Vagina (tissue), 2 donors: Measurements from ENCODE around the gene DROSHA. TPM values are rescaled to one million over a fixed set of nuclear protein-coding genes. Genes with fewer than 3 reads are reported as not detected.

Experiments
- DNase-seq, 2 donors: peaks; one replicate each; pipeline ENCODE4 v3.0.0-alpha.2; 2017; ENCODE audit errors: extremely low spot score in 2 of 2
- H3K27ac ChIP-seq: fragments of 200-600 bp; sonication (generic); one replicate; pipeline ENCODE4 v1.5.1; 2019
- H3K27me3 ChIP-seq: fragments of 200-600 bp; sonication (generic); one replicate; pipeline ENCODE4 v1.5.1; 2019
- H3K36me3 ChIP-seq, 2 donors: fragments of 200-600 bp; sonication (generic); one replicate each; pipeline ENCODE4 v1.5.1; 2017 to 2019
- H3K4me1 ChIP-seq: fragments of 200-600 bp; sonication (generic); one replicate; pipeline ENCODE4 v1.5.1; 2019
- H3K4me3 ChIP-seq, 2 donors: fragments of 200-600 bp; sonication (generic); 1 replicate in 1 of 2; 2 replicates in 1 of 2; pipeline ENCODE4 v1.5.1; 2016 to 2019
- H3K9me3 ChIP-seq: fragments of 200-600 bp; sonication (generic); one replicate; pipeline ENCODE4 v1.5.1; 2019
- CTCF ChIP-seq, 3 experiments: fragments of 450-650 bp in 2 of 3; fragments of 200-600 bp in 1 of 3; sonication (generic) in 1 of 3; IDR thresholded peaks; one replicate each; pipeline ENCODE4 v1.5.1; 2017 to 2019; ENCODE audit warnings: antibody characterized with exemption in 3 of 3, mild to moderate bottlenecking in 2 of 3, moderate library complexity in 2 of 3
- POLR2A ChIP-seq, 2 donors: fragments of 450-650 bp; IDR thresholded peaks; one replicate each; pipeline ENCODE4 v1.6.1; 2017; ENCODE audit warnings: antibody characterized with exemption in 2 of 2, mild to moderate bottlenecking in 2 of 2, moderate library complexity in 2 of 2
- POLR2AphosphoS5 ChIP-seq, 2 donors: sonication (generic); formaldehyde crosslinking; IDR thresholded peaks; one replicate each; pipeline ENCODE4 v1.9.0; 2017; ENCODE audit warnings: antibody characterized with exemption in 2 of 2, mild to moderate bottlenecking in 2 of 2, low read depth in 1 of 2; ENCODE audit not compliant: insufficient read depth in 1 of 2
- intact Hi-C: fragments of 100-400 bp; cut with DNase I; formaldehyde crosslinking; loops from one replicate; pipeline ENCODE4 v1.15.1; 2023
- total RNA-seq: library from RNA; depleted of rRNA; stranded (reverse); fragments of >200 nt; gene quantifications from one replicate; pipeline ENCODE4 v1.2.3, GENCODE V29; 2016

DROSHA gene
- total RNA-seq, 1 donor from 2014 or later = 50.1 TPM

- Histone ChIP-seq H3K36me3 (no peaks in the 10 kb centered on the region), H3K4me3 (no peak overlapping the region), H3K27ac (no peak overlapping the region), H3K9me3 (no peaks in the 10 kb centered on the region), H3K4me1 (no peaks in the 10 kb centered on the region), H3K27me3 (no peaks in the 10 kb centered on the region)
- no peak for DNase-seq
- intact Hi-C loops = no loop called here
- no peak for TF ChIP-seq POLR2A (IDR thresholded peaks at IDR 0.05)
- TF ChIP-seq CTCF (IDR thresholded peaks at IDR 0.05) = no peak
- no peak for TF ChIP-seq POLR2AphosphoS5 (IDR thresholded peaks at IDR 0.05; ENCODE audit: insufficient read depth in 1 of 2, low read depth in 1 of 2)
These were observed 154.5 kb downstream of the DROSHA start for GRCh38 chr5:31377274-31377946.

- no peaks in the 10 kb centered on the region for H3K27me3 ChIP-seq
- TF ChIP-seq POLR2AphosphoS5 (IDR thresholded peaks at IDR 0.05; ENCODE audit: insufficient read depth in 1 of 2, low read depth in 1 of 2) = no peak
- no peak for TF ChIP-seq CTCF (IDR thresholded peaks at IDR 0.05)
- no peak for TF ChIP-seq POLR2A (IDR thresholded peaks at IDR 0.05)
- no peak for DNase-seq
- no peaks in the 10 kb centered on the region for H3K4me1 ChIP-seq
- H3K4me3 ChIP-seq = no peak overlapping the region
- no peak overlapping the region for H3K27ac ChIP-seq
- intact Hi-C loops = no loop called here
- H3K36me3 ChIP-seq = no peaks in the 10 kb centered on the region
- H3K9me3 ChIP-seq = no peaks in the 10 kb centered on the region
These were observed 155.7 kb downstream of the DROSHA start for GRCh38 chr5:31375999-31376720.

- H3K27me3 ChIP-seq = no peaks in the 10 kb centered on the region
- no peaks in the 10 kb centered on the region for H3K4me1 ChIP-seq
- no peak overlapping the region for H3K27ac ChIP-seq
- no peak for DNase-seq
- no peaks in the 10 kb centered on the region for H3K36me3 ChIP-seq
- intact Hi-C loops = no loop called here
- H3K4me3 ChIP-seq = no peak overlapping the region
- TF ChIP-seq CTCF (IDR thresholded peaks at IDR 0.05) (no peak), POLR2AphosphoS5 (IDR thresholded peaks at IDR 0.05; ENCODE audit: insufficient read depth in 1 of 2, low read depth in 1 of 2) (no peak), POLR2A (IDR thresholded peaks at IDR 0.05) (no peak)
- H3K9me3 ChIP-seq = no peaks in the 10 kb centered on the region
These were observed 159.8 kb downstream of the DROSHA start for GRCh38 chr5:31372124-31372523.

- no peak overlapping the region for H3K4me3 ChIP-seq
- H3K4me1 ChIP-seq = no peaks in the 10 kb centered on the region
- intact Hi-C loops = no loop called here
- no peaks in the 10 kb centered on the region for H3K9me3 ChIP-seq
- H3K36me3 ChIP-seq = no peaks in the 10 kb centered on the region
- no peaks in the 10 kb centered on the region for H3K27me3 ChIP-seq
- no peak for DNase-seq
- TF ChIP-seq POLR2A (IDR thresholded peaks at IDR 0.05) (no peak), POLR2AphosphoS5 (IDR thresholded peaks at IDR 0.05; ENCODE audit: insufficient read depth in 1 of 2, low read depth in 1 of 2) (no peak)
- no peak overlapping the region for H3K27ac ChIP-seq
These were observed 165.0 kb downstream of the DROSHA start for GRCh38 chr5:31366941-31367340.

GRCh38 chr5:31365776-31366175, 166.1 kb downstream of the DROSHA start:
- no peak for DNase-seq
- Histone ChIP-seq H3K4me3 (no peak overlapping the region), H3K27me3 (no peaks in the 10 kb centered on the region), H3K9me3 (no peaks in the 10 kb centered on the region), H3K27ac (no peak overlapping the region), H3K36me3 (no peaks in the 10 kb centered on the region), H3K4me1 (peaks cover 7% of the 10 kb centered on the region)
- intact Hi-C loops = no loop called here
- TF ChIP-seq POLR2A (IDR thresholded peaks at IDR 0.05) = no peak
- TF ChIP-seq CTCF (IDR thresholded peaks at IDR 0.05) = no peak
- no peak for TF ChIP-seq POLR2AphosphoS5 (IDR thresholded peaks at IDR 0.05; ENCODE audit: insufficient read depth in 1 of 2, low read depth in 1 of 2)
